AG20443 (cell line): ENCODE measurements around the gene ADAMTS17.
"Not testable (repeated sequence)": the region's sequence is repeated elsewhere in the genome, so short reads cannot be mapped to it uniquely, and the experiment has no call there.

Source experiments
- DNase-seq: peaks from one replicate; pipeline ENCODE4 v3.0.0; 2012; ENCODE audit warnings: low spot score, mixed read lengths

The ADAMTS17 gene

DNA sequence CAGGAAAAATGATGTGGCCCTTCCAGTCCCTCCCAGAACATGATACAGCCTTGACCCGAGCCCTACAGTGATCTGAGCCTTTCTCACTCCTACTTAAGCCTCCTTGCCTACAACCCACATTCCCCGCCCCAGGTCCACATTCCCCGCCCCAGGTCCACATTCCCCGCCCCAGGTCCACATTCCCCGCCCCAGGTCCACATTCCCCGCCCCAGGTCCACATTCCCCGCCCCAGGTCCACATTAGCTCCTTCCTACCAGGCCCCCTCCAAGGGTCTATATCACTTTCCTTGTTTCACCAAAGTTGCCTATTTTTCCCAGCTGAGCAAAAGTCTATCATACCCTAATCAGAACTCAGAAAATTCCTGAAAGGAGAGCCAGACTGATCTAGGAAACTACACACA lies 2.3 kb downstream of the ADAMTS17 start:
- DNase-seq: not testable (repeated sequence)

- DNase-seq: peak; percentile 43
These were observed 2.8 kb downstream of the ADAMTS17 start for GRCh38 chr15:100338971-100339444.

GRCh38 chr15:100338247-100338646 lies 3.5 kb downstream of the ADAMTS17 start:
- DNase-seq: no peak

- DNase-seq: no peak
These were observed 4.4 kb downstream of the ADAMTS17 start for GRCh38 chr15:100337096-100338044.

DNA sequence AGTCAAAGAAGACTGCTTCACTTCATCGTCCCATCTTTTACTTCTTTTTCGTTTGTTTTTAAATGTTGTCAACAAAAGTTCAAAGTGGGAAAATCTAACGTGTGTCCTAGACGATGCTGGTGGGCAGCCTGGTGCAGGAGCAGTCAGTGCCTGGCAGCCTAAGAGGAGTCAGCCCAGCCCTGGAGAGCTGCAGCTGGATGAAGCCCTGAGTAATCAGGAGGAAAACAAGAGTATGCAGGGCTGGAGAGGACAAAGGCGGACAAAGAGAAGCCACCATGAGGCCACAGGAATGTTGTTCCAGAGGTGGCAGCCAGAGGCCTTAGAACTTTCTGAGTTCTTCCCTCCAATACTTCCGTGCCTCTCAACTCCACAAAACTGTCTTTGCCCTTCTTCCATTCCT lies 5.7 kb downstream of the ADAMTS17 start:
- DNase-seq: no peak

- no peak for DNase-seq
These were observed 6.3 kb downstream of the ADAMTS17 start for GRCh38 chr15:100335335-100335999.

DNA sequence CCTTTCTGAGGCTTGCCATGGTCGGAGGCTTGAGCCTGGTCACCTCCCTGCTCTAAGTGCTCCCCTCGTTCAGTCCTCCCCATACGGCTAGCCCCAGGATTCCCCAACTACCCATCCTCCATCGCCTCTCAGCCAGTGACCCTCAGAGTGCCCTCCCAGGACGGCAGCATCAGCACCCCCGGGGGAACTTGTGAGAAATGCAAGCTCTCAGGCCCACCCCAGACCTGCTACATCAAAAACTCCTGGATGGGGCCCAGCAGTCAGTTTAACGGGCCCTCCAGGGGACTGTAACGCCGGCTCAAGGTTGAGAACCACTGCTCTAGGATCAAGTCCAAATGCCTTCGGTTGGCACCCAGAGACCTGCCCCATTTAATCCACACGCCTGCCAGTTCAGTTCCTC lies 6.9 kb downstream of the ADAMTS17 start:
- no peak for DNase-seq

DNA sequence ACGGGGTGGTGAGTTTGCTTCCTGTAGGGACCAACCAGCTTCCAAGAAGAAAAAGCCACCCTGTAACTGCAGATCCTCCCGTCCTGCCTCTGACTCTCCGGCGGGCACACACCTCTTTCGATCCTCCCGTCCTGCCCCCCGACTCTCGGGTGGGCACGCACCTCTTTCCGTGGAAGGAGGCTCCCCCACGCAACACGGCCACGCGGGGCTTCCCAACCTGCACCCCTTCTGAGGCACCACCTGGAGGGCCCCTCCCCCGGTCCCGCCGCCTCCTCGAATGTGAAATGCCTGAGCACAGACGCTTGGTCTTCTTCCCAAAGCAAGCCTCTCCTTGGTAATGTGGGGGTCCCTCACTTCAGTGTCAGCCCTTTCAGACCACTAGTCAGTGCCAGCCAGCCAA lies 7.3 kb downstream of the ADAMTS17 start:
- DNase-seq: no peak

DNA sequence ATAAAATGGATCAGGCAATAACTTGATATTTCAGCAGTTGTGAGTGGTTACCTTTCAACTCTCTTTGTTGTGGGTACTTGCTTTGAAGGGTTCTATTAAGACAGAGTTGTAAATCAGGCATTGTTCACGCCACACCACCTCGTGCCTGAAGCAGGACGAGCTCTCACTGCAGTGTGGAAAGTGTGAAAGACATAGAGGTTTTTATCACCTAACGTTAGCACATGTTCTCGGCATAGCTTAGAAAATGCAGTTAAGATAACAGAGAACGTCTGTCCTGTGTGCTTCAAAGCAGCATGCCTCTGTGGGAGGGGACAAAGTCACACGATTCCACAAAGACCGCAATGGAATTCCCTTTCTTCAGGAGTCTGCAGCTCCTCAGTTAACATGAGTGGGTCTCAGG lies 7.8 kb downstream of the ADAMTS17 start:
- DNase-seq: no peak

- DNase-seq: no peak
These were observed 8.5 kb downstream of the ADAMTS17 start for GRCh38 chr15:100333236-100333635.

DNA sequence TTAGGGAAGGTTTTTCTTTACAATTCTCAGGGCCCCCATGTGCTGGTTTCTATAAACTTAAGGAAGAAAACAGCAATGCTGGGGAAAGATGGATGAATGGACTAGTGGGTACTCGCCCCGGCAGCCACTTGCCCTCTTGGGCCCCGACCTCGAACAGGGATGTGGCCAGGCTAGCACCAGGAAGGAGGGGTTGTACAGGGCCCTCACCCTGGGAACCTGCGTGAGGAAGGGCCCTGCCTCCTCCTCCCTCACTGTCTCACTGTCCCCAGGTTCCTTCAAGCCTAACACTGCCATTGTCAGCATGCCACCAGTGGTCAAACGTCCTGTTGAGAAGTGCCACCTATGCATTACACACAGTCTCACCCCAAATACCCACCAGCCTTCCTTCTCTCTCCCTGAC lies 9.1 kb downstream of the ADAMTS17 start:
- no peak for DNase-seq

DNA sequence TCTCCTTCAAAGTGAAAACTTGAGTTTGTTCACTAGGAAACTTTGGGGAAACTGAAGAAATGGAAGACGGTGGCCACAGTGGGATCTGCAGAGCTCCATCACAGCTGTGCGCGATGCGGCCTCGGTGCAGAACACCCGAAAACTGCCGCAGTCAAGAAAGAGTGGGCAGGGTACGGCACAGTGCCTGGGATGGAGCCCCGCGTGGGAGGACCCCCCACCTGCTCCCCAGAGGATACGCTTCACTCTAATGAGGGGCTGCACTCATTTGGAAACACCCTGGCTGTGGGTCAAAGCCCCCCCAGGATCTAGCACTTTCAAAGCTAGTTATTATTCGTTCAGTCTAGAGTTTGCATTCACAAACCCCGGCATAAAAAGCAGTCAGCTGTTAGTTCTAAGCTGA lies 9.5 kb downstream of the ADAMTS17 start:
- no peak for DNase-seq

DNA sequence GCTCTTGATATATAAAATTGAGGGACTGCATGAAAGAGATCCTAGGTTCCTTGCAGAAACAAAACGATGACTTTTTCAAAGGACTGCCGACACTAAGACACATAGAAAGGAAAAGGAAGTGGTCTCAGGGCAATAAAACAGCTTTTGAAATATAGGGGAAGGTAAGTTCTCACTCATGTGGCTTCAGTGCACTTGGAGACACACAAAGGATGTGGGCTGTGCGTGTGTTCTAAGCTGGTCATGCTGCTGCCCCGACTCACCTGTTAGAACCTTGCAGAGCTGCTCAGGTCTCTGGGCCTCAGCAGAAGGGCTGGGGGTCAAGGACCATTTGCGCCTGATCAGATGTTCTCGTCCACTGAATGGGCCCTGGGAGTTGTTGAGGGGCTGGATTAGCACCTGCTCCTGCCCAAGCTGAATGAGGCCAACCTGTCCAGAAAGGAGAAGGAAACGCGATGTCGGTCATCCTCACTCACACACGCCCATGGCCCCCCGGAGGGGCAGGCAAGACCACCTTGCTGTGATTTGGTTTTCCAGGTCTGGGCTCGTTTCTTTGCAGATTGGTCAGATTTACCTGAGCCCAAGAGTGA lies 11.1 kb downstream of the ADAMTS17 start:
- no peak for DNase-seq

- DNase-seq: no peak
These were observed 11.6 kb downstream of the ADAMTS17 start for GRCh38 chr15:100330221-100330620.

- DNase-seq: no peak
These were observed 13.0 kb downstream of the ADAMTS17 start for GRCh38 chr15:100328796-100329195.

DNA sequence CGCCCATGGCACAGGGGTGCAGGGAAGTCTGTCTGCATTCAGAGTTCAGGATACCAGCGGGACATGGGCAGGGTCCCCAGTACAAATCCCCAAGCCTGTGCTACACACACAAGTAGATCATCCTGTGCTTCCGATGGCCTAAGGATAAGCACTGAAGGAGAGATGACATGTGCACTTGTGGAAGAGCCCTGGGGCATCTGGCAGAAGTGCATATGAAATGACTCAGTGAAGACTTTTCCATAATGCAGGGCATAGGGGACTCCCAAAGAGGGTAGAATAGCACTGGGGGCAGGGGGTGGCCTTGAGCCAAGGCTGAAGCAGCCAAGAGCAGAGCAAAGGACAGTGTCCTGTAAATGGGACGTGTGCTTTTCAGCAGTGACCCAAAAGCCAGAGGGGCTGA lies 22.9 kb downstream of the ADAMTS17 start:
- no peak for DNase-seq

- no peak for DNase-seq
These were observed 26.9 kb downstream of the ADAMTS17 start for GRCh38 chr15:100314809-100315400.

GRCh38 chr15:100311833-100312476 lies 29.8 kb downstream of the ADAMTS17 start:
- no peak for DNase-seq

GRCh38 chr15:100311154-100311625 lies 30.6 kb downstream of the ADAMTS17 start:
- no peak for DNase-seq

GRCh38 chr15:100310513-100311153 lies 31.1 kb downstream of the ADAMTS17 start:
- no peak for DNase-seq

DNA sequence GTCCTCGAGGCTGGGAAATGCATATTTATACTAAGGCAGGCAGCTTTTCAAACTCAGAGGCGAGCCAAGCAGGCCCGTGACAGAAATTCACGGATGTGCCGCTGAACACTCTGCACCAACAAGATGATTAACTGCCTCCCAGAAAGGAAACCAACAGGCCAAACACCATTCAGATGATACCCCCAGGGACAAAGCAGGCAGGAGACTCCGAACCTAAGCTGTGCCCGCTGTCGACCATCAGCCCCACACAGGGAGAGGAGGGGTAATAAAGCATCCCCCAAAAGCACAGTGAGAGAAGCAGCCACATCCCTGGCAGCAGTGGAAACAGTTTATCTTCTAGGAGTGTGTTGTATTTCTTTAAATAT lies 31.8 kb downstream of the ADAMTS17 start:
- DNase-seq: no peak
